SK-N-SH (cell line): ENCODE data around the gene DDIT3.

Experiments used
- CTCF ChIP-seq: fragments of 200-600 bp; sonication (generic); IDR thresholded peaks from 2 replicates; pipeline ENCODE4 v1.6.1; 2017; ENCODE audit warnings: antibody characterized with exemption, mild to moderate bottlenecking, moderate library complexity
- EZH2phosphoT487 ChIP-seq: fragments of 200-600 bp; sonication (generic); IDR thresholded peaks from 2 replicates; pipeline ENCODE4 v1.6.1; 2017; ENCODE audit warnings: low read depth, mixed run types, mild to moderate bottlenecking, antibody characterized with exemption, moderate library complexity, borderline replicate concordance
- FOXJ3 ChIP-seq: sonication (generic); formaldehyde crosslinking; IDR thresholded peaks from 2 replicates; pipeline ENCODE4 v1.5.1; 2020; ENCODE audit warnings: mild to moderate bottlenecking, missing genetic modification reagents
- GABPA ChIP-seq: IDR thresholded peaks from 2 replicates; pipeline ENCODE4 v1.4.0; 2012; ENCODE audit warnings: low read depth, mild to moderate bottlenecking
- POLR2AphosphoS5 ChIP-seq: IDR thresholded peaks from 2 replicates; pipeline ENCODE4 v1.6.1; 2012; ENCODE audit warnings: low read depth, low read length
- RXRA ChIP-seq: IDR thresholded peaks from 2 replicates; pipeline ENCODE4 v1.4.0; 2012; ENCODE audit warnings: low read depth, mild to moderate bottlenecking, borderline replicate concordance
- USF2 ChIP-seq: fragments of 150-350 bp; IDR thresholded peaks from 2 replicates; pipeline ENCODE4 v1.6.1; 2017; ENCODE audit warnings: antibody characterized with exemption, low read length, low read depth, borderline replicate concordance
- YY1 ChIP-seq: IDR thresholded peaks from 2 replicates; pipeline ENCODE4 v1.4.0; 2012; ENCODE audit warnings: low read depth, mild to moderate bottlenecking
- TF ChIP-seq, protein P1 (sequence below): IDR thresholded peaks from 2 replicates; pipeline ENCODE4 v1.4.0; 2012; ENCODE audit warnings: low read depth, borderline replicate concordance

DNA sequence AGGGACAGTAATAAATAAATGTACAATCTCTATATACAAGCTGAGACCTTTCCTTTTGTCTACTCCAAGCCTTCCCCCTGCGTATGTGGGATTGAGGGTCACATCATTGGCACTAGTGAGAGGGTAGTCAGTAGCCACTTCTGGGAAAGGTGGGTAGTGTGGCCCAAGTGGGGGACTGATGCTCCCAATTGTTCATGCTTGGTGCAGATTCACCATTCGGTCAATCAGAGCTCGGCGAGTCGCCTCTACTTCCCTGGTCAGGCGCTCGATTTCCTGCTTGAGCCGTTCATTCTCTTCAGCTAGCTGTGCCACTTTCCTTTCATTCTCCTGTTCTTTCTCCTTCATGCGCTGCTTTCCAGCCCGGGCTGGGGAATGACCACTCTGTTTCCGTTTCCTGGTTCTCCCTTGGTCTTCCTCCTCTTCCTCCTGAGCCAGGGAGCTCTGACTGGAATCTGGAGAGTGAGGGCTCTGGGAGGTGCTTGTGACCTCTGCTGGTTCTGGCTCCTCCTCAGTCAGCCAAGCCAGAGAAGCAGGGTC is 3.6 kb downstream of the DDIT3 start:
- TF ChIP-seq, protein P1, sequence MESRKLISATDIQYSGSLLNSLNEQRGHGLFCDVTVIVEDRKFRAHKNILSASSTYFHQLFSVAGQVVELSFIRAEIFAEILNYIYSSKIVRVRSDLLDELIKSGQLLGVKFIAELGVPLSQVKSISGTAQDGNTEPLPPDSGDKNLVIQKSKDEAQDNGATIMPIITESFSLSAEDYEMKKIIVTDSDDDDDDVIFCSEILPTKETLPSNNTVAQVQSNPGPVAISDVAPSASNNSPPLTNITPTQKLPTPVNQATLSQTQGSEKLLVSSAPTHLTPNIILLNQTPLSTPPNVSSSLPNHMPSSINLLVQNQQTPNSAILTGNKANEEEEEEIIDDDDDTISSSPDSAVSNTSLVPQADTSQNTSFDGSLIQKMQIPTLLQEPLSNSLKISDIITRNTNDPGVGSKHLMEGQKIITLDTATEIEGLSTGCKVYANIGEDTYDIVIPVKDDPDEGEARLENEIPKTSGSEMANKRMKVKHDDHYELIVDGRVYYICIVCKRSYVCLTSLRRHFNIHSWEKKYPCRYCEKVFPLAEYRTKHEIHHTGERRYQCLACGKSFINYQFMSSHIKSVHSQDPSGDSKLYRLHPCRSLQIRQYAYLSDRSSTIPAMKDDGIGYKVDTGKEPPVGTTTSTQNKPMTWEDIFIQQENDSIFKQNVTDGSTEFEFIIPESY: no peak
- TF ChIP-seq CTCF (no peak), GABPA (no peak), YY1 (no peak), POLR2AphosphoS5 (no peak; the same call in 1 of the 2 replicates), USF2 (no peak), EZH2phosphoT487 (no peak), RXRA (no peak), FOXJ3 (CRISPR knock-in tag) (no peak)
